HG02973 (cell line): ENCODE data around the gene PARP4.
A peak's percentile ranks its signal among the peaks of the same experiment; 100 is the strongest.
"Not testable (repeated sequence)": the region's sequence is repeated elsewhere in the genome, so short reads cannot be mapped to it uniquely, and the experiment has no call there.

Experiments used
- ATAC-seq: cut with Tn5 transposase; IDR thresholded peaks from one replicate; pipeline ENCODE4 v1.9.1; 2021; ENCODE audit warnings: moderate library complexity; ENCODE audit not compliant: unreplicated experiment

PARP4 gene

DNA sequence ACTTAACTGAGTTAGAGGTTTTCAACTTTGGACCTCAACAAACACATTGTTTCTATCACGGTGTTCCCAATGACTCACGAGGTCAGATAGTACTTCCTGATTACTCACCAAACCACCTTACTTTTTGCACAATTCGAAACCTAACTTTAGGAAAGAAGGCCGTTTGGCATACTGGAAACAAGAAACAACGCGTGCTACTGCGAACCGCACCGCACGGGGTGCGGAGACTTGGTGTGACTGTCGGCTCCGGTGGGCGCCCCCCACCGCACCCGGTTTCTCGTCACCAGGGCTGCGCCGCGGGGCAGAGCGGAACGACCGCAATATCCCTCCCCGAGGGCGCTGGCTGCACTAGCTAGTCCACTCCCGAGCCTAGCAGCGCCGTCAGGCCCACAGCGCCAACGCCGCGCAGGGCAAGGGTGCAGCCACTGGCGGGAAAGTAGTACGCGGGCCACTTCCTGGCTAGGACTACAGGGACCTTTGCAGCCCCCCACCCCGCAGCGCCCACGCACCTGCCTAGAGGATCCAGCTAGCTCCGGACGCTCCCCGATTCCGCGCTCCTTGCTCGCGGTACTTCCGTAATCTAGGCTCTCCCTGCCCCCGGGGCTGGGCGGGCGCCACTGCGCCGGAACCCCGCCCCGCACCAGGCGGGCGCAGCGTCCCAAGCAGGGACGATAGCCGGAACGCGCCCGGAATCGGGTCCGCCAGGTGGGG is at the start of gene PARP4:
Gene PARP4 (minus strand): TSS at position 582 of the 711 bp plus-strand sequence. CDS start 9,002 bp downstream, outside the sequence.
- ATAC-seq: peak; percentile 85

- ATAC-seq: not testable (repeated sequence)
These were observed 48.1 kb upstream of the PARP4 start for GRCh38 chr13:24560579-24561187.

DNA sequence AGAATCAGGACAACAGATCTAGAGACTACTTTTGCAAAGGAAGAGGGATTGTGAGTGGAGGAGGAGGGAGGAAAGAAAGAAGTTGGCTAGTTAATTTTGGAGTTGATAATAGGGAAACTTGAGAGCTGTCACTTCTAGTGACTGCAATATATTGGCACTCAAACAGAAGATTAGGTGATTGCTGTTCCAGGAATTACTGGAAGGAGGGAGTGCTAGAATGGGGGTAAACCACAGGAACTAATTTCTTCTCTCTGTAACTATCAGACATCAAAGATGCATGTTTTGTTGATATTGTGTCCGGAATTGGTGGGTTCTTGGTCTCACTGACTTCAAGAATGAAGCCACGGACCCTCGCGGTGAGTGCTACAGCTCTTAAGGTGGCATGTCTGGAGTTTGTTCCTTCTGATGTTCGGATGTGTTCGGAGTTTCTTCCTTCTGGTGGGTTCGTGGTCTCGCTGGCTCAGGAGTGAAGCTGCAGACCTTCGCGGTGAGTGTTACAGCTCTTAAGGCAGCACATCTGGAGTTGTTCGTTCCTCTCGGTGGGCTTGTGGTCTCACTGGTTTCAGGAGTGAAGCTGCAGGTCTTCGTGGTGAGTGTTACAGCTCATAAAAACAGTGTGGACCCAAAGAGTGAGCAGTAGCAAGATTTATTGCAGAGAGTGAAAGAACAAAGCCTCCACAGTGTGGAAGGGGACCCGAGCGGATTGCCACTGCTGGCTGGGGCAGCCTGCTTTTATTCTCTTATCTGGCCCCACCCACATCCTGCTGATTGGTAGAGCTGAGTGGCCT is 47.0 kb upstream of the PARP4 start:
- not testable (repeated sequence) for ATAC-seq

- ATAC-seq: no peak
These were observed 44.5 kb upstream of the PARP4 start for GRCh38 chr13:24557081-24557480.

GRCh38 chr13:24553892-24554291 is 41.3 kb upstream of the PARP4 start:
- not testable (repeated sequence) for ATAC-seq

GRCh38 chr13:24541476-24542352 is 29.1 kb upstream of the PARP4 start:
- ATAC-seq: not testable (repeated sequence)

GRCh38 chr13:24541127-24541475 is 28.5 kb upstream of the PARP4 start:
- no peak for ATAC-seq

- no peak for ATAC-seq
These were observed 27.9 kb upstream of the PARP4 start for GRCh38 chr13:24540236-24541126.

DNA sequence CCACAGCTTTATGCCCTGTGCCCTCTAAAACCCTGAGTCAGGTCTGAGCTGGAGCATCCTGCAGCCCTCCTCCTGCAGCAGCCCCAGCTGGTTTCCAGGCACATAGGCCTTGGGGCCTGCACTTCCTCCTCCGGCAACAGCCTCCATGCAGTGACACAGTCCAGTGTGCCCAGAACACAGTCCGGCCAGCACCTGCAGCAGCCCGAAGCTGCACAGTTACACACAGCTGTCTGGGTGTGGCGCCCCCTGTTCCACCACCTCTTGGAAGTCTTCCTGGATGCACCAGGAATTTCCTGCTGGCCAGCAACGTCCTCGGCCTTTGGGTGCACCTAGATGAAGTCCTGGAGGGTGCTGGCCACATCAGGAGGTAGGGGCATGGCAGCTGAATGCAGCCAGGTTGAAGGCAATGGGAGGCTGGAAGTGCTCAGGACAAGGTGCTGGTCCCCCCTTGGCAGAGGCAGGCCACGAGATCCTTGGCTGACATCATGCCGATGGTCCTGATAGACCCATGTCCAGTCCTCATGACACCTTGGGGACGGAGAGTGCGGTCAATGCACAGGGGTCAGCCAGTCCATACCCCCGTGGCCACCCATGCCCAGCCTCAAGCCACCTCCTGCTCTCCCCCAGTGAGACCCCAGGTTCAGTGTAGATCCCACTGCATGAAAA is 27.1 kb upstream of the PARP4 start:
- ATAC-seq: no peak

DNA sequence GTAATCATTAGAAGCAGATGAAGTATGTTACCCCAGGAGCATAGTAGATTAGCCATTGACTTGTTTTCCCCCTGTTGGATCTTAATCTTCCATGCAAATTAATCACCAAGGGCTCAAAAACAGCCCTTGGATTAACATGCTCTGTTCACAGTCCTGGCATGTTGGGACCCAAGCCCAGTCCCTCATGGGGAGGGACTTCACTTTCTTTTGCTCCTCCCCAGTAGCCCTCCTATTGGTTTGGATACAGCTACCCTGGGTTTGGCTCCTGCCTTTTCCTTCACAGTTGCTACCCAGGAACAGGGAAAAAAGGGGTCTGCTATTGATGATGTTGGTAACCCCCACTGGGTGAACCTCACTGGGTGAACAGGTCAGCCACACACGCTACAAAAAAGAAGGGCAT is 16.9 kb upstream of the PARP4 start:
- ATAC-seq: no peak

GRCh38 chr13:24528816-24529398 is 16.3 kb upstream of the PARP4 start:
- no peak for ATAC-seq

DNA sequence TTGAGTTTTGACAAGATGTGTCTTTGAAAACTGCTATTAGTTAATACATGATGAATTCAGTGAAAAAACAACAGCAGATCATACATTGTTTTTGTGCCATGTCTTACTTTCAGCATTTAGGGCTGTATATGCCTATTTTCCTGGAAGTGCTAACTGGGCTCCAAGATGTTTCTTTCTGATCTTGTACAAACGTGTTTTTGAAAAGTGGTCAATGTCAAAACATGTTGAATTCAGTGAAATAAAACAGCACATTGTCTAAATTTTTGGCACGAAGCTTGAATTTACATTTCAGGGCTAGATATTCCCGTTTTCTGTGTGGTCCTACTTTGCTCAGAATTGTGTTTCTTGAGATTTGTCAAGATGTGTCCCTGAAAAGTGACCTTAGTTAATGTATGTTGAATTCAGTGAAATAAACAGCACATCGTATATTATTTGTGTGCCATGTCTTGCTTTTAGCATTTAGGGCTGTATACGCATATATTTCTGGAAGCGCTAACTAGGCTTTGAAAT is 14.7 kb upstream of the PARP4 start:
- ATAC-seq: no peak

DNA sequence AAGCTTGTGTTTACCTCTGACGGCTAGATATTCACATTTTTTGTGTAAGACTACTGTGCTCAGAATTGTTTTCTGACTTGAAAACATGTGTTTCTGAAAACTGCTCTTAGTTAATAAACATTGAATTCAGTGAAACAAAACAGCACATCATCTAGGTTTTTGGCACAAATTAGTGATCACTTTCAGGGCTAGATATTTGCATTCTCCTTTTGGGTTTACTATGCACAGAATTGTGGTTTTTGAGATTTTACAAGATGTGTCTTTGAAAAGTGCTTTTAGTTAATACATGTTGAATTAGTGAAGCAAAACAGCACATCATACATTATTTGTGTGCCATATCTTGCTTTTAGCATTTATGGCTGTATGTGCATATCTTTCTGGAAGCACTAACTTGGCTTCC is 8.2 kb upstream of the PARP4 start:
- ATAC-seq: no peak

GRCh38 chr13:24516919-24517318 is 4.3 kb upstream of the PARP4 start:
- ATAC-seq: no peak

DNA sequence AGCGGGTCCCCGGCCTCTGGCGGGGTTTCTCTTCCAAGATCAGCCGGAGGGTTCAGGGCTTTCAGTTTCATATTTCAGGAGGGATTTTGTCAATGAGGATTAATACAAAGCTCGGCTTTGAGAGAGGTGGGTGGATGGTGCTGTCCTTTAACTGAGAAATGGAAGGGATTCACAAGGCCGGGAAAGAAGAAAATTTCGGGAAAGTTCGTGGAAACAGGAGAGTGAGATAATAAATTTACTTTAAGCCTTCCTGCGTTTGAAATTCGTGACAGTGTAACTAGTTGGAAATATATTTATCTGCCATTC is 283 bp upstream of the PARP4 start:
- no peak for ATAC-seq

DNA sequence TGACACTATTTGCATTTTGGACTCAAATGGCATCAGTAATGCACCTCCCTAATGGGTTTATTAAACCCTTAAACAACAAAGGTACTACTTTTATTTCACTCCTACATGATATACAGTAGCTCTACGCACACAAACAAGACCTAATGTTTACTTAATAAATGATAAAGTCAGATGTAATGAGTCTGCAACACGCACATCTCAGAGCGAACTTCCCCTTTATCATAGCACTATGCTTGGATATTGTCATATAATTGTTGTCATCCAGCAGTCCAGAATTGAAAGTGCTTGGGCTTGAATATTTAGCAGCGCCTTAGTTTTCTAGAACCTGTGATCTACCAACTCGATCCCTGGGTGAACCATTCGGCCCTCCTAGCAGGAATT is 772 bp downstream of the PARP4 start:
- peak; percentile 10 for ATAC-seq

DNA sequence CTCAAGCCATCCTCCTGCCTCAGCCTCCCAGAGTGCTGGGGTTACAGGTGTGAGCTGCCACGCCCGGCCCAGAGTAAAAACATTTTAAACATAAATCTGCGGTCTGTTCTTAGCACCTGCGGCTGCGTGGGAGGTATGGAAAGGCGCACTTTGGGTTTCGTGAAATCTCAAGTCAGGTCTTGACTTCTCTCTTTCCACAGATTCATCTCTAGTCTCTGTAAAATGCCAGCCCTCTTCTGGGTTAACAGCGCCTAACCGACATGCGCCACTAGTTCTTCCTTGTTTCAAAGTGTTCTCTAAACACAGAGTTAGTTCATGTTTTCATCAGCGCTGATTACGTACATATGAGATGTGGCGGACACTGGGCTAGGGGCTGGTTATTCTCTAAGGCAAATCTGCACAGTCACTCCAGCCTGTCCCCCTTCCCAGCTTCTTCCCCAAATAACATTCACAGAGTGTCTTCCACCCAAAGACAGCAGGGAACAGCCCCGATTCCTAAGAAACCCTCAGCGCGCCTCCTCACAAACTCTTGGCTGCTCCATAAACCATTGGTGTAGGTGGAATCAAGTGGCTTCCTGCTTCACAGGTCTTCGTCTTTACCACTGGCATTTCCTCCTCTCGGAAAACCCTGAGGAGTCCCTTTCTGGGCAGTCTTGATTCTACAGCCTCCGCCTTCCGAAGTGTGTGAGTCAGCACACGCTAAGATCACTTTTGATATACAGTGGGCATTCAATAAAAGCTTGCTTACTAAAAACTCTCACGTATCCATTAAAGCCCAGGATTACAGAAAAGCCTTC is 1.4 kb downstream of the PARP4 start:
- no peak for ATAC-seq

DNA sequence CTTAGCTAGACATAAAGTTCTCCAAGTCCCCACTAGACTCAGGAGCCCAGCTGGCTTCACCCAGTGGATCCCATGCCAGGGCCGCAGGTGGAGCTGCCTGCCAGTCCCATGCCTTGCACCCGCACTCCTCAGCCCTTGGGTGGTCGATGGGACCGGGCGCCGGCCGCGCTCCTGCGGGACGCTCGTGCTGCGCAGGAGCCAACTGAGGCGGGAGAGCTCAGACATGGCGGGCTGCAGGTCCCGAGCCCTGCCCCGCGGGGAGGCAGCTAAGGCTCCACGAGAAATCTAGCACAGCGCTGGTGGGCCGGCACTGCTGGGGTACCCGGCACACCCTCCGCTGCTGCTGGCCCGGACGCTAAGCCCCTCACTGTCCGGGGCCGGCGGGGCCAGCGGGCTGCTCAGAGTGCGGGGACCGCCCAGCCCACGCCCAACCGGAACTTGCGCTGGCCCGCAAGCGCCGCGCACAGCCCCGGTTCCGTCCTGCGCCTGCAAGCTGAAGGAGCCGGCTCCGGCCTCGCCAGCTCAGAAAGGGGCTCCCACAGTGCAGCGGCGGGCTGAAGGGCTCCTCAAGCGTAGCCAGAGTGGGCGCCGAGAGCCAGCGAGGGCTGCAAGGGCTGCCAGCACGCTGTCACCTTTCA is 5.8 kb downstream of the PARP4 start:
- no peak for ATAC-seq
